Fibroblast of peridontal ligament (primary cell): ENCODE results near the gene GMPR.
"Not testable (repeated sequence)": the region's sequence is repeated elsewhere in the genome, so short reads cannot be mapped to it uniquely, and the experiment has no call there.

Source experiments
- DNase-seq: peaks from one replicate; pipeline ENCODE4 v3.0.0-alpha.2; 2010; ENCODE audit errors: extremely low read depth

GMPR gene

DNA sequence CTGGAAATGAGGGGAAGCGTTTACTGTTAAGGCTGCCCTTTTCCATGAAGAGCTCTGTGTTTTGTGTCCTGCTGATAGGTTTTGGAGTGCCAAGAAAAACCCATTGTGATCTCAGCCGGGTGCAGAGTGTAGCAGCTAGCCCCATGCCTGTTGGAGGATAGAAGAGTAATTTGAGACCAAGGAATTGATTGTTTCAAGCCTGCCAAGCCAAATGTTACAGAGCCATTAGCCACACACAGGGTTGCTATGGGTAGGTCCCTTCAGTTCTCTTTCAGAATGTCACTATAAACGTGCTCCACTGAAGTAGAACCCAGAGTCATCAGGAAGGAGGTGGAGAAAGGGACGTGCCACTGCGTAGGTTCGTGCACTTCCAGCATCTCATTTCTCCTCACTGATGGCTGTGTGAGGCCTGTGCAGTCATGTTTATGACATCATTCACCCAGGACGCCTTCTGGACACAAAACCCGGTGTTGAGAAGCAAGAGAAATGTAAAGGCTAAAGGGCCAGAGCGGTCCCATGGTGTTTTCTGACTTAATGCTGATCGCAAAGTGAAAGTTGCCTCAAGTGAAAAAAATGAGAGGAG lies 6.6 kb downstream of the GMPR start:
- DNase-seq: peak; percentile 63

DNA sequence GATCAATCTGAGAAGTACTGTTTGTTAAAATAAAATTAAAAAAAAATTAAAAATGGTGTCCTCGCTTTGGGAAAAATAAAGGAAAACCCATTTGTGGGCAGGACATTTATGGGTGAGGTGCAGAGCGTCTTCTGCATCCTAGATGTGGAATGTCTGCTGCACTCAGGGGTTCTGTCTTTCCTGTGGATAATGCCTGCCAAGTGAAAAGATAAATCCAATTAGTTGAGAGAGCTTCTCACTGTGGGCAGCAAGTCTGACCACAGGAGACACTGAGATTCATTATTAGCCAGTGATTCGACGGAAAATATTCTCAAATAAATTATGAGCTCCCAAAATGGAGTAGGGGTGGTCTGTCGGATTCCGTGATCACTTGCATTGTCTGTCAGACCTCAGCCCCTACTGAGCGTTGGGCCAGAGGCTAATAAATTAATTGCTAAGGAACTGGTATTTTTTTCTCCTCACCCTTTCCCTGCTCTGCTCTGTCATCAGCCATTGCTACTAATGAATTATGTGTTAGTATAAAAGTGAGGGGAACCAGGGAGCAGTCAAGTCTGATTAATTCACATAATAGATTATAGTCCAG lies 10.0 kb downstream of the GMPR start:
- no peak for DNase-seq

DNA sequence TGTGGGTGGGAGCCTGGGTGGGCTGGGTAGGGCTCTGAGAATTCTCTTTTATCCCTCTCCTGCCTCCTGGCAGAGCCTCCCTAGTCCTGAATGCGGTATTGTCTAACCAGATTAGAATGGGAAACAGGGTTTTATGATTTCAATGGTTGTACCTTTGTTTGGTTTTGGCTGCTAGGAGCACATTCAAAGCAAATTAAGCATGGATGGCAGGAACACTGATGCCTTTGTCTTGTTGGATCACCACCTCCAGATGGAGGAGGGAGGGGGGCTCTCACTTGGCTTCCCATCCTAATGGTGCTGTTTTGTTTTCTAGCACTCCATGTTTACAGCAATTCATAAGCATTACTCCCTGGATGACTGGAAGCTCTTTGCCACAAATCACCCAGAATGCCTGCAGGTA lies 11.6 kb downstream of the GMPR start:
- DNase-seq: no peak

DNA sequence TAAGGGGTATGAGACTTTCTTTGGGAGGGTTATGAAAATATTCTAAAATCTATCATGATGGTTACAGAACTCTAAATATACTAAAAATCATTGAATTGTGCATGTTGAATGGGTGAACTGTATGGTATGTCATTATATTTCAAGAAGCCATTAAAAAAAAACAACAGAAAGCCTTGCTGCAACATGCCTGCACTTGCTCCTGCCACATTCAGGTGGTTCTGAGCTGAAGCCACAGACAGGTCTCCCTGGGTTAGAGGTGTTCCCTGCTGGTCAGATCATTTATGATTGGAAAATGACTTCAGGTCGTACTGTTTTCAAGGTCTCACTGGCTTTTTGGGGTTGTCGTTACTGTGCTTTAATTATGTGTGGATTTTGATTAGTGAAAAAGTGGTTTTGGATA lies 13.3 kb downstream of the GMPR start:
- no peak for DNase-seq

DNA sequence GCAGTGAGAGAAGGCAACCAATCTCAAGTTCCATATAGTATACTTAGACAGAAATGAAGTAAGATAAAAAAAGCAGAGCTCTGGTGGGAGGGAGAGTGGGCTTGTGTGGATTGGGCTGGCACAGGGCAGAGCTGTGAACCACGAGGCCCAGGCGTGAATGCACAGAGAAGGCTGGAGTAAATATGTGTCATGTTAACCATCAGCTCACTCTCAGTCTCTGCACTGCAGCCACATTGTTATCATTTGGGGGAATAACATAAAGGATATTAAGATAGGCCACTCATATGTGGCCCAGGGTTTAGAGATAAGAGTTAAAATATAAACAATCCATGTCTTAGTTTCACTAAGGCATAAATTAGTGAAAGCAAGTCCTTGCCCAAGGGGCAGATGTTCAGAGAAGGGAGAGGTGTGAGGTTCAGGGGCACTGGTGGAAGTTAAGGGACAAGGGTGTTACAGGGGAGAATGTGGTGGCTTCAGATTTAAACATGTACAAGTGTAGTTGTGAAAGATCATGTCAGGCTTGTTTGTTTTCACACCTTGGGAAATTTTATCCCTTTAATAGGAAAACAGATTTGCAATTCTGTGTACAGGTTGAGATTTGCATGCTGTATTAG lies 14.4 kb downstream of the GMPR start:
- DNase-seq: no peak

DNA sequence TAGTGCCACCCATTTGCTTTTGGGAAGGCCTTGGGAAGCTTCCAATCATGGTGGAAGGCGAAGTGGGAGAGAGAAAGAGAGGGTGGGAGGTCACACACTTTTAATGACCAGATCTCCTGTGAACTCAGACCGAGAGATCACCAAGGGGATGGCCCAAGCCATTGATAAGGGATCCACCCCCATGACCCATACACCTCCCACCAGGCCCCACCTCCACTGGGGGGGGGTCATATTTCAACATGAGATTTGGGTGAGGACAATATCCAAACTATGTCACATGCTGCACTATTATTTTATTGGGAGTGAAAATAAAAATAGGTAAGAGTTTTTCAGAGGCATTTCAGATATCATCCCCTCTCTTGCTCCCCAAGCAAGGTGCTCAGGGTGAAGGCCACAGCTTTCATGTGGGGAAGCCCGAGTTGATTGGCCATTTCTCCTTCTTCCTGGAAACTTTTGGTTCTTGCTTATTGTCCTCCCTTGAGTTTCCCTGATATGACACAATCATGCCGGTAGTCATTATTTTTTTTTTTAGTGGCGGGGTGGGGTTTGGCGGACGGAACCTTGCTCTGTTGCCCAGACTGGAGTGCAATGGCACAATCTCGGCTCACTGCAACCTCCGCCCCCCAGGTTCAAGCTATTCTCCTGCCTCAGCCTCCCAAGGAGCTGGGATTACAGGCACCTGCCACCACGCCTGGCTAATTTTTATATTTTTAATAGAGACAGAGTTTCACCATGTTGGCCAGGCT lies 15.2 kb downstream of the GMPR start:
- DNase-seq: no peak

DNA sequence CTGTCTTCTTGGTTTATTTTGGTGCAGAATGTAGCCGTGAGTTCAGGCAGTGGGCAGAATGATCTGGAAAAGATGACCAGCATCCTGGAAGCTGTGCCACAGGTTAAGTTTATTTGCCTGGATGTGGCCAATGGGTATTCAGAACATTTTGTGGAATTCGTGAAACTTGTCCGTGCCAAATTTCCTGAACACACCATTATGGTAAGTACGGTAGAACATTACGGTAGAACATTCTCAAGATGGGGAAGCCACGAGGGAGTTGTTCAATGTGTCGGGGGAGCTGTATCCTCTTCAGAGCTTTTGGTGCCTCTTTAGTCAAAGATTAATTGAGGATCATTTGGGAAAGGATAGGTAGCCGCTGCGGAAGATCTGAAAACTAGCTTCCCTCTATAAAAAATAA lies 16.1 kb downstream of the GMPR start:
- no peak for DNase-seq

DNA sequence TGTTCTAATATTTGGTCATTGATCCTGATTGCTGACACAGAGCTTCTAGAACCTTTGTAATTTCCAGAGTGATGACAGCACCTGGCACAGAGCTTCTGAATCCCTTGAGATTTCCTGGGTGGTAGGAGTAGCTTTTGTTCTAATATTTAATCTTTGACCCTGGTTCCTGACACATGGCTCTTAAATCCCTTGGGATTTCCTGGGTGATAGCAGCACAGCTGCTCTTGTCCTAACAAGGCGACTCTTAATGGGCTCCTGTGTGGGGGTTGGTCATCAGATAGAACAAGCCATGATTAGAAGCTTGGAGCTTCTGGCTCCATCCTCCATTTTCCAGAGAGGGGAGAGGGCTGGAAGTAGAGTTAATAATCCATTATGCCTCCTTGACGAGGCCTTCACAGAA lies 18.4 kb downstream of the GMPR start:
- DNase-seq: no peak

DNA sequence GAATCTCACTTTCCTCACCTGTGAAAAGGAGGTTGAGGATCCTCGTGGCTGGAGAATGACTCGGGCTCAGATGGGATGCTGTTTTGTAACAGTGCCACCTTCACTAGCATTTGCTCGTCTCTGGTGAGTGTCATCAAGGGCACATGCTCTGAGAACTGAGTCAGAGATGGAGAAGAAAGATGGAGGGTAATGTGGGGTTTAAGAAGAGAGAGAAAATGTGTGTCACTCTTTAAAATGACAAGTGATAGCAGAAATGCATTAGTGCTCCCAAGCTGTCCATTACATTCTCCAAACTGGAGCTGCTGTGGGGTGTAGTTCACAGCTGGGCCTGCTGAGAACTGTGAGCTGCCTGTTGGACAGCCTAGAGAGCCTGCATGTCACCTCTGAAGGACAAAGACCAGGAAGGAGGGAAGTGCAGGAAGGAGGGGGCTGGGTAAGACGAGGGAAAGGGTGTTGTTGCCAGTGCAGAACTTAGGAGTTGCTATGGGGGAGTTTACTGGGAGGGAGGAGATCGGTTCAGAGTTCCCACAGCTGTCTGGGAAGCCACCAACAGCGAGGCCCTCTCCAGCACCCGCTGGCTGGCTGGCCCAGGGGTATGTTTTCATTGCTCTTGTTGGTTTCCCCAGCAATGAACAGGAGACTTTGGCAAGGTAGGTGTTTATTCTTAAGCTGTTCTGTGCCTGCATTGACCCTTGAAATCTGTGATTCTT lies 19.8 kb downstream of the GMPR start:
- DNase-seq: no peak

DNA sequence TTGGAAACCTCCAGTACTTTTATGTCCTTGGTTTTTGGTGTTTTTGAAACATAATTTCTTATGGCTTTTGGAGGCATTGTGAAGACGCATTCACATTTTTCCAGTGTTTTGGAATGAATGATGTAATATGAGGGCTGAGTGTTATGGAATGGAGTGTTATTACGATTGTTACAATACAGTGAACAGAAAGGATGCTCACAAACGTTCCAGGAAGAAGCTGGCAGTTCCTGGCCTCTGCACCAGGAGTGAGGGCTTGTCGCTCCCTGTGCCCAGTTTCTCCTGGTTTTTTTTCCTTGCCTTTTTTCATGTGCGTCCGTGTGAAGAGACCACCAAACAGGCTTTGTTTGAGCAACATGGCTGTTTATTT lies 20.3 kb downstream of the GMPR start:
- DNase-seq: no peak

DNA sequence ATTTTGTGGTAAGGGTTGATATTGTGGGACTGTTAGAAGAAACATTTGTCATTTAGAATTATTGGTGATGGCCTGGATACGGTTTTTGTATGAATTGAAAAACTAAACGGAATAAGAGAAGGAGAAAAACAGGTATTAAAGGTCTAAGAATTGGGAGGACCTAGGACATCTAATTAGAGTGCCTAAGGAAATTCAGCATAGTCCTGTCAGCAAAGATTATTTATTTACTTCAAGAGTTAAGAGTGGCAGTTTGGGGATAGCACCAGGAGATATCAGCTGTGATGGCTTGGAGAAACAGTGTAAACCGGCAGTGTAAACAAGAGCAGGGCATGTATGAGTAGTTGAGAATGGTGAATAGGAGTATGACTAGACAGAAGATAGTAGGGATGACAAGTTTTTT lies 21.2 kb downstream of the GMPR start:
- DNase-seq: not testable (repeated sequence)

DNA sequence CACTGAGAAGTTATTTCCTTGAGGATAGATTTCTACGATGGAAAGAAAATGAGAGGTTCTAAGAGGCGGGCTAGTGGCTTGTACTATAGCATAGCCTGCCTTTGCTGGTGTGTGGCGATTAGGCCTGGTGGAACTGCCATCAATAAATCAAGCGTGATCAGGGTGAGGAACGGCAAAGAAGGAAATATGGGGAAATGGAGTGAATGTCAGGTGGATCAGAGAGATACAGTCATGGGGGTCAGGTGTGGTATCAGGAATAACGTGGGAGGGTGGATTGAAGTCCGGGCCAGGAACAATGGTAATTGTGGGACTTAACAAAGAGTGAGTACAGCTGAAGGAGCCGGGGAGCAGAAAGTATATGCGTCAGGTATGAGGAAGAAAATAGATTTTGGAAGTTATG lies 22.2 kb downstream of the GMPR start:
- DNase-seq: not testable (repeated sequence)

DNA sequence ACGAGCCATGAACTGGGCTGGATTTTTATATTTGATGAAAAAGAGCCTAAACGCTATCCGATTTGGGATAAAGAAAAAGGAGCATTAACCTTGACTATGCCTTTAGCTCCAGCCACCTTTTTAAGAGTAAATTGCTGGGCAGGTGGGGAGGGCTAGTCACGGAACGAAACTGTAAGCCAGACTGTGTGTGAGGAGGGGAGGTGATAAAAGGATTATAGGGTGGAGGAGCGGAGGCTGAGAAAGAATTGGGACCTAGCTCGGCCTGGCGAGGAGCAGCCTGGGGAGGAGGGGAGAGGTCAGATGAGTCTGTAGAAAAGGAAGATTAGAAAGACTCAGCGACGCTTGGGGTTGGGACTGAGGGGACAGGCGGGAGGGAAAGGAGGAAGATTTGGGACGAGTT lies 24.4 kb downstream of the GMPR start:
- DNase-seq: not testable (repeated sequence)

DNA sequence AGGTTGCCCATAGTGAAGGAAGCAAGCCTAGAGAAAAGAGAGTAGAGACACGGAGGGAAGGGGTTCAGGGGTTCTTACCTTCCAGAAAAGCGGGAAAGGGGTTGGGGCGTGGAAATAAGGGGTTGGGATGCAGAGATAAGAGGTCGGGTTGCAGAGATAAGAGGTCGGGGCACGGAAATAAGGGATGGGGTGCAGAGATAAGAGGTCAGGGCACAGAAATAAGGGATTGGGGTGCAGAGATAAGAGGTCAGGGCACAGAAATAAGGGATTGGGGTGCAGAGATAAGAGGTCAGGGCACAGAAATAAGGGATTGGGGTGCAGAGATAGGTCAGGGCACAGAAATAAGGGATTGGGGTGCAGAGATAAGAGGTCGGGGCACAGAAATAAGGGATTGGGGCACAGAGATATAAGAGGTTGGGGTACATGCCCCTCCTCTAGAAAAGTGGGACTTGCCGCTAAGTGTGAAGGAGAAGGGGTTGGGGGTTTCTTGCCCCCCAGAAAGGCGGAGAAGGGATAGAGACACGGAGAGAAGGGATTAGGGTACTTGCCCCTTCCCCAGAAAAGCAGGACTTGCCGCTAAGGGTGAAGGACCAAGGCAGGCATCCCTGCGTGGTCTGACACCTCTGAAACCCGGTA lies 25.2 kb downstream of the GMPR start:
- not testable (repeated sequence) for DNase-seq

DNA sequence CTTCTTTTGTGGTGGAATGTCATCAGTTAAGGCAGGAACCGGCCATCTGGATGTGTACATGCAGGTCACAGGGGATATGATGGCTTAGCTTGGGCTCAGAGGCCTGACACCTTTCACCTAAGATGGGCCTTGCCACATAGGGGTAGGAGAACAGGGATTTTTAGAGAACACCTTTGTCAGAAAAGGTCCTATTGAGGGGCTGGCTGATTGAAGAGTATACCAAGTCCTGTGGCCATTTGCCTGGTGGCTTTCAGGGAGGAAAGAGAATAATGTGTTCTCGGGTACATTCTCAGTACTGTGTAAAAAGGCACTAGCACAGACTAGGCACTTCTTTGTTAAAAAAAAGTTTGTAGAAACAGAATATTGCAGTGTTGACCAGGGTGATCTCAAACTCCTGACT lies 26.4 kb downstream of the GMPR start:
- DNase-seq: no peak

DNA sequence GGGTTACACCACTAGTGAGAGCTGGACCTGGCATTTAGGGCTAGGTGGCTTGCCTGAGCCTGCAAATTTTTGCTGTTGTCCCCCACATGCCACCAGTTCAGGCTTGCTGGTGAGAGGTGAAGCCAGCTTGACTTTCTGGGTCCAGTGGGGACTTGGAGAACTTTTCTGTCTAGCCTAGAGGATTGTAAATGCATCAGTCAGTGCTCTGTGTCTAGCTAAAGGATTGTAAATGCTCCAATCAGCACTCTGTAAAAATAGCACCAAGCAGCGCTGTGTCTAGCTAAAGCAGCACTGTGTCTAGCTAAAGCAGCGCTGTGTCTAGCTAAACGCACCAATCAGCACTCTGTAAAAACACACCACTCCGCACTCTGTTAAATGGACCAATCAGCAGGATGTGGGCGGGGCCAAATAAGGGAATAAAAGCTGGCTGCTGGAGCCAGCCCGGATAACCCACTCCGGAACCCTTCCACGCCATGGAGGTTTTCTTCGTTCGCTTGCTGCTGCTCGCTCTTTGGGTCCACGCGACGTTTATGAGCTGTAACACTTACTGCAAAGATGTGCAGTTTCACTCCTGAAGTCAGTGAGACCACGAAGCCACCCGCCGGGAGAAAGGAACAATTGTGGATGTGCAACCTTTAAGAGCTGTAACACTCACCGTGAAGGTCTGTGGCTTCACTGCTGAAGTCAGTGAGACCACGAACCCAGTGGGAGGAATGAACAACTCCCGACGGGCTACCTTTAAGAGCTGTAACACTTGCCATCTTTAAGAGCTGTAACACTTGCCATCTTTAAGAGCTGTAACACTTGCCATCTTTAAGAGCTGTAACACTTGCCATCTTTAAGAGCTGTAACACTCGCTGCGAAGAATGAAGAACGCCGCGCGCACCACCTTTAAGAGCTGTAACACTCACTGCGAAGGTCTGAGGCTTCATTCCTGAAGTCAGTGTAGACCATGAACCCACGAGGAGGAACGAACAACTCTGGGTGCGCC lies 27.3 kb downstream of the GMPR start:
- no peak for DNase-seq

DNA sequence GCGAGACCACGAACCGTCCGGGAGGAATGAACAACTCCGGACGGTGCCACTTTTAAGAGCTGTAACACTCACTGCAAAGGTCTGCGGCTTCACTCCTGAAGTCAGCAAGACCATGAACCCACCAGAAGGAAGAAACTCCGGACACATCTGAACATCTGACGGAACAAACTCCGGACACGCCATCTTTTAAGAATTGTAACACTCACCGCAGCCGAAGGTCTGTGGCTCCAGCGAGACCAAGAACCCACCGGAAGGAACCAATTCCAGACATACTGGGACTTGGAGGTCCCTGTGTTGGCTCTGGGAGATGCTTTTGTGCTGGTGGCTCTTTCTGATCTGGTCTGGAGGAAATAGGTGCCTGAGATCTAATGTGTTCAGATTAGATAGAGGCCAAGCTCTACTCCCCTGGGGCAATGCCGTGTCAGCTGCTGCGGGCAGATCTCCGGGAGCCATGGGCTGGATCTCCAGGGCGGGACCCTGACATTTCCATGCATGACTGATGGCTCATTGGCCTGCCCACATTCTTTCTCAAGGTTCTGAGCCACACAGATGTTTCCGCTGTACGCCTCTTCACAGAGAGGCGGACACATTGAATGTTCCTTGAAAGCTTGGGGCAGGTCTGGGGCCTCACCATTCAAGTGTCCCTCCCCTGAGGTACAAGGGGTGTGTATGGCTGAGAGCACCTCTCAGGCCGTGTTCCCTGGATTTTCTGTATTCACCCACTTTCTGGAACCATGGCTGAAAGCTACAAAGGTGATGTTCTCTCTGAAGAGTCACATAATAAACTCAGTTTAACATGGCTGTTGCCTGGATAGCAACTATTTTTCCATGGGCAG lies 29.3 kb downstream of the GMPR start:
- DNase-seq: no peak

DNA sequence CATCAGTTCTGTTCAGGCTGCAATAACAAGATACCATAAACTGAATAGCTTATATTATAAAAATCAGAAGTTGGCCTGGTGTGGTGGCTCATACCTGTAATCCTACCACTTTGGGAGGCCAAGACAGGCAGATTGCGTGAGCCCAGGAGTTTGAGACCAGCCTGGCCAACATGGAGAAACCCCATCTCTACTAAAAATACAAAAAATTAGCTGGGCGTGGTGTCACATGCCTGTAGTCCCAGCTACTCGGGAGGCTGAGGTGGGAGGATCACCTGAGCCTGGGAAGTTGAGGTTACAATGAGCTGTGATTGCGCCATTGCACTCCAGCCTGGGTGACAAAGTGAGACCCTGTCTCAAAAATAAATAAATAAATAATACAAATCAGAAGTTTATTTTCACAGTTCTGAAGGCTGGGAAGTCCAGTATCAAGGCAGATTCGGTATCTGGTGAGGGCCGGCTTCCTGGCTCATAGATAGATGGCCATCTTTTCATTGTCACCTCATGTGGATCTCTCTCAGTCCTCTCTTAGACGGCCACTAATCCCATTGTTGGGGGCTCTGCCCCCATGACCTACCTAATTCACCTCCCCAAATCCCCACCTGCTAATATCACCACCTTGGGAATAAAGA lies 31.2 kb downstream of the GMPR start:
- DNase-seq: not testable (repeated sequence)

DNA sequence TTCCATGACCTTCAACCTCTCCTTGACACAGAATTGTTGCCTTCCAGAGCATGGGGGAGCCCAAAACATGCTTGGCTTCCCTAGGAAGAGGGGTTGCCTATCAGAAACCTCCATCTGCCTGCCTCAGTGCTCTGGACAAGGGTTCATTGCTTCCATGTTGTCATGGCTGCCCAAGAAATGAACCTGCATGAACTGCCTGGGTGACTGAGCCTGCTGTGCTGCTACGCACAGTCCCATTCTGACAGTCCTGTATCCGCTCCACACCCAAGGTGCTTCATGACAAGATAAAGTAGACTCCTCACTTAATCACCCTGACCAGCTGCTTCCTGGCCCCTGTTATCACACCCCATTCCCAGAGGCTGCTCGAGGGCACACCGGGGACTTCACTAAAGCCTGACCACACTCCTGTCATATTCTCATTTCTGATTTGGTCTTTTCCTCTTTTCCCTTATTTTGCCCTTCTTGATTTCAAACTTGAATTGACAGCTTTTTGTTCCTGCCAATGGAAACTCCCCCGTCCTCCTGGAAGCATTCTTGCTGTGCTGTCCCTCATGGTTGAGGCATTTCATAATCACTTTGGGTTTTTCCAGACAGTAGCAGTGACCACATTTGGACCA lies 31.9 kb downstream of the GMPR start:
- DNase-seq: no peak
